GM18909 (cell line): ENCODE measurements around the gene EIF5A.

Experiments used
- ATAC-seq: cut with Tn5 transposase; IDR thresholded peaks from one replicate; pipeline ENCODE4 v1.9.1; 2021; ENCODE audit warnings: mild to moderate bottlenecking; ENCODE audit not compliant: unreplicated experiment, poor library complexity

EIF5A gene

GRCh38 chr17:7311110-7311705, 3.8 kb downstream of the EIF5A start:
- ATAC-seq = no peak

- no peak for ATAC-seq
Measured at GRCh38 chr17:7312432-7313087, 5.1 kb downstream of the EIF5A start.

- no peak for ATAC-seq
Measured at GRCh38 chr17:7313088-7313889, 5.9 kb downstream of the EIF5A start.

DNA sequence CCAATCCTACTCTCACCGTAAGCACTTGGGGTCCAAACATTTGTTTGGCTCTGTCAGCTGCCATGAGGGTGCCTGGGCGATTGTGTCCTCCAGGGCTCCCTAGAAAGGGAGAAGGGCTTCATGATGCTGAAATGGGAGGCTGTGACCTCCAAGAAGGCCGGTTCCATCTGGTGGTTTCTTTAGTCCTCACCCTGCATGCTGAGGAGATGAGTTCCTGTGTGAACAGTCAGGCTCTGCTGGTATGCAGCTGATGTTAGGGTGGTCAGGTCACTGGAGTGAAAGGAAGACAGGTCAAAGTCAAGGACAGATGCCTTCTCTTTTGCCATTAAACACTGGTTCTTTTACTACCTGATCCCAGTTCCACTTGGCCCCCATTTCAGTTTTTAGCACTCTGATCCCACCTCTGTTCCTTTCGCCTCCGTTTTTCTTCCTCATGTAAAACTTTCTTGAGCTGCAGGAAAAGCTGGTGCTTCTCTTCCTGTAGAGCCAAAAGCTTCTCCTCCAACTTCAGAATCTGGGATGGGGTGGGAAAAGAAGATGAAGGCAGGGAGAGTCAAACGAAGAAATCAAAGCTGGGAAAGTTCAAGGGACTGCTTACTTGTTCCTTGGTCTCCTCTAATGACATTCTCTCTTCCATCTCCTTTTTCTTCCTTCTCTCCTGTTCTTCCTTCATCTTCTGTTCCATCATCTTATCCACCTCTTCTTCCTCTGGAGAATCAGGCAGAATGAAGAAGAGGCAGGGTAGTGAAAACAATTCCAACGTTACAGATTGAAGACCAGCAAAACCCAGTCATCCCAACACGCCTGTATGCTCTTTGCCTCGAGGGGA, 6.7 kb downstream of the EIF5A start:
- no peak for ATAC-seq

- ATAC-seq = peak; percentile 76
Measured at GRCh38 chr17:7314719-7315569, 7.5 kb downstream of the EIF5A start, which contains the start of gene GPS2. GPS2 (minus strand) TSS chr17:7315360; CDS start chr17:7315052, 308 bp downstream.

- ATAC-seq = no peak
Measured at GRCh38 chr17:7315570-7316235, 8.3 kb downstream of the EIF5A start.

- ATAC-seq = no peak
Measured at GRCh38 chr17:7317161-7317803, 9.9 kb downstream of the EIF5A start.

DNA sequence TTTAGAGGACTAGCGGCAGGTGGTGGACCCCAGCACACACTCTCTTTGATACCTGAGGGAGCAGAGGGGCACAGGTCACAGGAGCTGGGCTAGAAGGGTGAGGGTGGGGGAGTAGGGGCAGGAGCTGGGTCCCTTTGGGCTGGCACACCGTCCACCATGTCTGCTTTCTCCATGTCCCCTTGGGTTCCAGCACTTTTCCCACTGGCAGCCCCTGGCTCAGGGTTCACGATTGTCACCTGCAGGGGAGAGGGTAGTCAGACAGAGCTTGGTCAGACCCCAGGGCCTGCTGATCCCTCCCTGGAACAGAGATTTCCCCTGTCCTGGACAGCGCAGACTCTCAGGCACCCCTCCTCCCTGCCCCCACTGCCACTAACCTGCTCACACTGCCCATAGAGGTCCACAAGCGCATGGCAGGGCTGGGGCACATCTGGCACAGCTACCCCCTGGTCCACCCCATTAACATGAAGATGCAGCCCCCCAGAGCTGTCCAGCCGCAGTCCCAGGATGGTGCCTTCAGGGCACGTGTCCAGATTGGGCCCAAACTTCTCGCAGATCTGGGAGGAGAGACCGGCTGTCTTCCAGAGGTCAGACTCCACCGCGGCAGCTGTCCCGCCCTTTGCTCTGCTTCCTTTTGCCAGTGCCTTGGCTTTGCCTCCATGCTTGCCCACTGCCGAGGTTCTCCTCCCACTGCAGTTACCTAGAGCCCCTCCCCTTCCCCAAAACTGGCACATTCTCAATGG, 10.9 kb downstream of the EIF5A start:
- no peak for ATAC-seq

DNA sequence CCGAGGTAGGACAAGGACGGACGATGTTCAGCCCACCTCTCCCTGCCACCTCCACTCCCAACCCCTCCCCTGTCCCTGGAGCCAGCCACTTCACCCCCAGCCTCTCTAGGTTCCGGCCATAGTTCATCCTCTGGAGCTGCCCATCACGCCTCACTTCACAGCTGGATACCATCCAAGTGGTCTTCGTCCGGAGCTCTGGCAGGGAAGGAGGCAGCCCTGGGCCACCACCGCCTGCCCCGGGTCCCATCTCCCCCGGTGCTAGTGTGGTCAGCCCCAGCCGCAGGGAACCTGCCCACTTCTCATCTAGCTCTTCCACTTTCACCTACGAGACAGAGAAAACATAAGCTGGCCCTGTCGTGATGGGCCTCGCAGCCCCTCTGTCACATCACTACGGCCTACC, 14.0 kb downstream of the EIF5A start:
- no peak for ATAC-seq

DNA sequence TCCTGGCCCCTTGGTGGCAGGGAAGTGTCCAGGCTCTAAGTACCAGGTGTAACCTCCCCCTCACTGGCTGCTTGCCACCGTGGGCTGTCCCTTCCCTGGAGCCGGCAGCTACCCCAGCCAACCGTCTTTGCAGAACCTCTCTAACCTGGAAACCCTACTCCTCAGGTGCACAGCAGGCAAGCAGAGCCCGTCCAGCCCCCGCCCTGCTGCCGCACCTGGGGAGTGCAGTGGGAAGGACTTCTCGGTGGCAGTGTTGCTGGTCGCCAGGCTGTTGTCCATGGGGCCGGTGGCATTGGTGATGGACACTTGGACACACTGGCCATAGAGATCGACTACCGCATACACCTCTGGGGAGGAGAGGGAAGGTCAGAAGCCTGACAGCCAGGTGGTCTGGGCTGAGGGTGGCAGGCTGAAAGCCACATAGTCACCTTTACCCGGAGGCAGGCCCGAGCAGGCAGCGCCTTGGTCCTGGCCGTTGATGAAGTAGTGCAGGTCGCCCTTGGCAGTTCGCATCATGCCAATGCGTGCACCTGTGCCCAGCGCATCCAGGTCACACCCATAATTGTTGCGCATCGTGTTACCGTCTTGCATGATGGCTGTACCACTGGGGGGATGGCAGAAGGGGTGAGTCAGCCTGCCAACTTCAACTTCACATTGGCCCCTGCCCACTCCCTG, 15.2 kb downstream of the EIF5A start:
- no peak for ATAC-seq

DNA sequence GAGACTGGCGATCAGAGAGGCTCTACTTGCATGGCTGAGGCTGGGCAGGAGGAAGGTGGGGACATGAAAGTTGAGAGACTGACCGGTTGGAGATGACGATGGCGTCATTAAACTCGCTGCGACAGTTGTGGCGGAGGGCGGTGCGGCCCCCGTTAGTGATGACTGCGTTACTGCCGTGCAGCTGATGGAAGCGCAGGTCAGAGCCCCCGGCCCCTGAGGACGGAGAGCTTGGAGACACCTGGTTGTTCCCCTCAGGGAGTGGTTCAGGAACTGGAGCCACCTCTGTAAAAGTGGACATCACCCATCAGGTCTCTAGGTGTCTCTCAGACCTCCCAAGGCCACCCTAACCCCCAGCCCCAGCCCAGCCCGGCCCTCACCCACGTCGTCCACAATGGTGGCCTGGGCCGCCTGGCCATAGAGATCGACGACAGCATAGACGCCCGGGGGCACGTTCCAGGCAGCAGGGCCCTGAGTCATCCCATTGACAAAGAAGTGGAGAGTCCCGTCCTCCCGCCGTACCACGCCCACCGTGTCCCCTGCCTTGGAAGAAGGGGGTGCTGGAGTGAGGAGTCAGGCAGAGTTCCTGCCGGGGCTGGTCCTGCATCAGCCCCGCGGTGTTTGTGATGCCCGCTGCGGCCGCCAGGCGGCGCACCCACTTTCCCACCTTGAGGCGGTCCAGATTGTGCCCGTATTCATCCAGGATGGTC, 16.5 kb downstream of the EIF5A start:
- ATAC-seq = no peak

DNA sequence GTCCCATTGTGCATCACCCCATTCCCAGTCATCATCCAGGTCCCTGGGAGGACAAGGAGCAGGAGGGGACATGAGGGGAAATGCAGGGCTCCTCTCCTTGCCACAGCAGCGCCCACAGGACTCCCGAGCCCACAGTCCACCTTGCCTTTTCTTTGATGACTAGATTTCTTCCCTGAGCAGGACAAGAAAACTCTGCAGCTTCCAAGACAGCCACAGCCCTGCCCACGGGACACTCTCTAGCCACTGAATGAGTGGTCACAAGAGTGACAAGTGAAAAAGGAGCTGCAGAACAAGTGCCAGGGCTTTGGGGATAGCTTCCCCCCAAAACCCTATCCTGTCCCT, 17.0 kb downstream of the EIF5A start:
- ATAC-seq = no peak

GRCh38 chr17:7325031-7325528, 17.7 kb downstream of the EIF5A start:
- ATAC-seq = no peak

- ATAC-seq = no peak
Measured at GRCh38 chr17:7326186-7326585, 18.8 kb downstream of the EIF5A start.

- no peak for ATAC-seq
Measured at GRCh38 chr17:7327056-7327455, 19.6 kb downstream of the EIF5A start.

- no peak for ATAC-seq
Measured at GRCh38 chr17:7327501-7327900, 20.1 kb downstream of the EIF5A start.

GRCh38 chr17:7328009-7328408, 20.6 kb downstream of the EIF5A start:
- no peak for ATAC-seq
